ACHN (cell line): ENCODE results near the gene LRRK1.

Experiments used
- DNase-seq: peaks from one replicate; pipeline ENCODE4 v3.0.0-alpha.2; 2015
- in situ Hi-C: cut with HindIII; loops from 2 replicates; pipeline ENCODE4 v1.10.0; 2017; ENCODE audit warnings: low sequenced_read_pairs, low pct_ligation_motif_present, low pct_unique_long_range_greater_than_20kb

LRRK1 gene

DNA sequence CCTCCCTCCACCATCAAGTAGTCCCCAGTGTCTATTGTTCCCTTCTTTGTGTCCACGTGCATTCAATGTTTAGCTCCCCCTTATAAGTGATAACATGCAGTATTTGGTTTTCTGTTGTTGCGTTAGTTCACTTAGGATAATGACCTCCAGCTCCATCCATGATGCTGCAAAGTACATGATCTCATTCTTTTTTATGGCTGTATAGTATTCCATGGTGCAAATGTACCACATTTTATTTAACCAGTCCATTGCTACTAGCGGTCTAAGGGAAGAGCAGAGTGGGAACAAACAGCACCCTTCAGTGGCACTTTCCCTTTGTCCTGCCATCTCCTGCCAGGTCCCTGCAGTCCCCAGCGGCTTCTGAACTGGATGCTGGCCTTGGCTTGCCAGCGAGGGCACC is 69.1 kb downstream of the LRRK1 start:
- no peak for DNase-seq
- in situ Hi-C loops: no loop called here

DNA sequence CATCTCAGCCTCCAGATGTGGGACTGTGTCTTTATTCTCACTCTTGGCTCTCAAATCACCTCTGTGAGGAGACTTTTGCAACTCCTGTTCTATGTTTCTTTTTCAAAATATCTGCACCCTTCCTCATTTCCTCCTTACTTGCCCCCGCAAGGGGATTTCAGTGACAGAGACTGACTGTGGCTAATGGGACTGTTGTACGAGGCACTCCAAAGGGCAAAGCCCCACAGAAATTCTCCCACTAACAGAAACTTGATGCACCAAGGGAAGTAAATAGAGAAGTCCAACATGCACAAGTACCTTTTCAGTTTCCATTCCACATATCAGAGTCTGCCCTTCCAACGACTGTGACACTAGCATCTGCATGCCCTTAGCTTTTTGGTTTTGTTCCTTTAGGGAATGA is 69.7 kb downstream of the LRRK1 start:
- in situ Hi-C loops: no loop called here
- DNase-seq: no peak

GRCh38 chr15:100994597-100995446 is 75.7 kb downstream of the LRRK1 start:
- in situ Hi-C loops: no loop called here
- no peak for DNase-seq

GRCh38 chr15:100995471-100996430 is 76.6 kb downstream of the LRRK1 start:
- DNase-seq: no peak
- in situ Hi-C loops: no loop called here

DNA sequence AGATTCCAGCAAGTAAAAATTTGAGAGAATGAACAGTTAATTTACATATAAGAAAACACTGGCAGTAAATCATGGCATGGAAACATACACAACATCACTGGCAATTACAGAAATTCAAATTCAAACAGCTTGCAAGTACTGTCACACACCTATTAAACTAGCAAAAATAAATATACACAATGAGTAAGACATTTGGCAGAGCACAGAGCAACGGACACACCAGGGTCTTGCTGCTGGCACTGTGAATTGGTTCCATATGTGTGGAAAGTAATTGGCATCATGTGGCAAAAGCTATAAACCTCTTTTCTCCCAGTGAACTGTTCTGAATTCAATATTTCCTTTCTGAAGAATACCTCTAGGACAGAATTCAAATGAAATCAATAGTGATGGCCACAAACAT is 78.3 kb downstream of the LRRK1 start:
- DNase-seq: no peak

DNA sequence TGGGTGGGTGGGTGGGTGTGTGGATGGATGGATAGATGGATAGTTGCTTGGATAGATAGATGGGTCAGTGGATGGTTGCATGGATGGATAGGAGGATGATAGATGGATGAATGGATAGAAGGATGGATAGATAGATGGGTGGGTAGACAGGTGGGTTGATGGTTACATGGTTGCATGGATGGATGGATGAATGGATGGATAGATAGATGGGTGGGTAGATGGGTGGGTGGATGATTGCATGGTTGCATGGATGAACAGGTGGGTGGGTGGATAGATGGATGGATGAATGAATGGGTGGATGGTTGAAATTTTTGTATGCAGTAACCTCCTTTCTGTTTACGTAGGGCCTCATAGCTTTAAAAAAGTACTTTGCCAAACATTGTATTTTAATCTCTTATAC is 79.5 kb downstream of the LRRK1 start:
- DNase-seq: no peak
- in situ Hi-C loops: no loop called here

More for the DNA sequence above, 78.3 kb downstream of the LRRK1 start:
- in situ Hi-C loops: no loop called here

DNA sequence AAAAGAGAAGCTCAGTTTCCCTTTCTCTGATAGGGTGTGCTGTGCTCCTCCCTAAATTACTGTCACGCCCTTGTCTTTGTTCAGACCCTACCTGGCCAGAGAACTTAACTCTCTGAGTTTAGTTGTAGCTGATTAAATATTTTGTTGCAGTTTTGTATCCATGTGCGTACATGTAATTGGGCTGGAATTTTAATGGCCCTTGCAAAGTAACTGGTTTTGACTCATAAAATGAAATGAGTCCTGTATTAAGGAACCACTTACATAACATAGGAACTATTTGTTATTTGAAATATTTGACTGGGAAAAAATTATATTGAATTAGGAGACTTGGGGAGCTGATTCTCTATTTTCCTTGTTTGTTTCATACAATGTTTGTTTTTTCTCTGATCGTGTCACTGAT is 80.2 kb downstream of the LRRK1 start:
- in situ Hi-C loops: no loop called here
- no peak for DNase-seq

- DNase-seq: no peak
- in situ Hi-C loops: no loop called here
These were observed 81.1 kb downstream of the LRRK1 start for GRCh38 chr15:101000271-101000681.

DNA sequence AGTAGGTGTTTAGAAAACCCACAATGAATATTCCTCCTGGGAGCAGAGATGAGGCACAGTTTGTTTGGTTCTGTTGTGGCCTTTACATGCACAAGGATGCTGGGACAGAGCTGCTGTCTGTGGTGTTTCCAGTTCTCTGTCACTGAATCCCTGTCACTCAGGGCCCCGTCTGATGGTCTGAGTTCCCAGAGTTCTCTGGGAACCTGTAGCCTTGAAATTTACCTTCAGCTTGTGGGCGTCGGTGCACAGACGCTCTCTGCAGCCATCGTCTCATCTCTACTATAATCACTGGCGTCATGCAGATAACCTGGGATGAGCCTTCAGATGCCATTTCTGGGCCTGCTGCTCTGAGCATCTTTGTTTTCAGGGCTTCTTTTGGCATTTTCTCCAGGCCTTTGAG is 81.9 kb downstream of the LRRK1 start:
- DNase-seq: no peak
- in situ Hi-C loops: no loop called here

DNA sequence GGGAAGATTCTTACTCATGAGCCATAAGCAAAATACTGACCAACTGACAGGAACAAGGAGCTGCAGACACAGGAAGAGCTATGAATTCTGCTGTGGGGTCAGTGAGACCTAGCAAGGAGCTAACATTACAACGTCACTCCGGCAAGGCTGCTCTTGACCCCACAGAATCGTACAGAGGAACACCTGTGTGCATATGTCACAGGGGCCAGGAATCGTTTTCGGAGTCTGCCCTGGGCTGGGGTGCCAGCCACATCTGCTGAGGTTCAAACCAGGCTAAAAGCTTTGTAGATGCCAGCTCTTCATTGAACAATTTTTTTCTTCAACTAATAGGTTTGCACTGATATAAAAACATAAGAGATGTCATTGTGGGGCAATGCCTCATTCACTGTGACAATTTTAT is 82.6 kb downstream of the LRRK1 start:
- in situ Hi-C loops: no loop called here
- no peak for DNase-seq

DNA sequence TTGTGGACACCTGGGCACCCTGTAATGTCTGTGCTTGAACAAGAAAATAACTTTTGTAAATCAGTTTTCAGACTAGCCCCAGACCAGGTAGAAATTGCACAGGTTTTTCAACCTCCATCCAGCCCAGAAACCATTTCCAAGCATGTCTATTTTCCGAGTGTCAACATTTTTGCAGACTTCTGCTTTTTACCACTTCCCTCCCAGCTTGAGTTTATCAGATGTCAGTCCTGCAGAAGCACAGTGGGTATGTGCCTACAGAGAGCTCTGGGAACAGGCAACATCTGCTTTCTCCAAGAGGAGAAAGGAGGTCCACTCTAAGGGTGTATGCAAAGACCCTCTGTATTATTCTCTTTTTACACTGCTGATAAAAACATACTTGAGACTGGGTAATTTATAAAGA is 83.9 kb downstream of the LRRK1 start:
- no peak for DNase-seq
- in situ Hi-C loops: no loop called here

GRCh38 chr15:101003706-101004105 is 84.5 kb downstream of the LRRK1 start:
- in situ Hi-C loops: no loop called here
- no peak for DNase-seq

GRCh38 chr15:101004500-101004899 is 85.3 kb downstream of the LRRK1 start:
- DNase-seq: no peak
- in situ Hi-C loops: no loop called here

DNA sequence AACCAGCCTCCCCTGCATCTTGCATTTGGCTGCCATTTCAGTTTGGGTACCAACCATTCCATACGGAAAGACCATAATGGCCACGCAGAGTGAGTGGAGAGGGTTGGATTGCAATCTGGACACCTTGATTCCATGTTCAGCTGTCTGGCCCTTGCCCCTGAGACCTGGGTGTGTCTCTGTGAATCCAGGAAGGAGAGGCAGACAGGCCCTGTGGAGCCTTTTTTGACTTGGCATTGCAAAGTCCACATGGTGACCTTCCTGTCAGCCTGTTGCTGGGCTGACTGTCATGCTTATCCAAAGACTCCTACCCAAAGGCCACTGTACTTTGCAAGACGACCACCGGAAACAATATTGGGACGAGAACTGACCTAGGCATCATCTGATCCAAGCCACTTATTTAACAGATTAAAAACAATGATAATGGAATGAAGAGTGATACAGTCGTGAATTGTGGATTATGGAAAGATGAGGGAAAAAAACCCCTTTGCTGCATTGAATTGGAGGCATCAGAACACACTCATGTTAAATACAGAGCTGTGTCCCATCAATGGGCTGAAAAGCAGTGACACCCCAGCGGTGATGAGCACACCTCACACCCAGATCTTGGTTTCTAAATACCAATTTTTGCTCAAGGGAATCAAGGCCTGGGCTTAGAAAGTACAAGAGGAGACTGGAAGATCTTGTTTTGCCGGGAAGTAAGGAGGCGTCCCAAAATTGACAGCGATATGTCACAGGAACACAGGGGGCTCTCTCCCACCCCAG is 86.0 kb downstream of the LRRK1 start:
- in situ Hi-C loops: no loop called here

GRCh38 chr15:101006931-101007691 is 88.0 kb downstream of the LRRK1 start:
- in situ Hi-C loops: no loop called here
- DNase-seq: peak; percentile 79

More for the DNA sequence above, 86.0 kb downstream of the LRRK1 start:
- DNase-seq: no peak

DNA sequence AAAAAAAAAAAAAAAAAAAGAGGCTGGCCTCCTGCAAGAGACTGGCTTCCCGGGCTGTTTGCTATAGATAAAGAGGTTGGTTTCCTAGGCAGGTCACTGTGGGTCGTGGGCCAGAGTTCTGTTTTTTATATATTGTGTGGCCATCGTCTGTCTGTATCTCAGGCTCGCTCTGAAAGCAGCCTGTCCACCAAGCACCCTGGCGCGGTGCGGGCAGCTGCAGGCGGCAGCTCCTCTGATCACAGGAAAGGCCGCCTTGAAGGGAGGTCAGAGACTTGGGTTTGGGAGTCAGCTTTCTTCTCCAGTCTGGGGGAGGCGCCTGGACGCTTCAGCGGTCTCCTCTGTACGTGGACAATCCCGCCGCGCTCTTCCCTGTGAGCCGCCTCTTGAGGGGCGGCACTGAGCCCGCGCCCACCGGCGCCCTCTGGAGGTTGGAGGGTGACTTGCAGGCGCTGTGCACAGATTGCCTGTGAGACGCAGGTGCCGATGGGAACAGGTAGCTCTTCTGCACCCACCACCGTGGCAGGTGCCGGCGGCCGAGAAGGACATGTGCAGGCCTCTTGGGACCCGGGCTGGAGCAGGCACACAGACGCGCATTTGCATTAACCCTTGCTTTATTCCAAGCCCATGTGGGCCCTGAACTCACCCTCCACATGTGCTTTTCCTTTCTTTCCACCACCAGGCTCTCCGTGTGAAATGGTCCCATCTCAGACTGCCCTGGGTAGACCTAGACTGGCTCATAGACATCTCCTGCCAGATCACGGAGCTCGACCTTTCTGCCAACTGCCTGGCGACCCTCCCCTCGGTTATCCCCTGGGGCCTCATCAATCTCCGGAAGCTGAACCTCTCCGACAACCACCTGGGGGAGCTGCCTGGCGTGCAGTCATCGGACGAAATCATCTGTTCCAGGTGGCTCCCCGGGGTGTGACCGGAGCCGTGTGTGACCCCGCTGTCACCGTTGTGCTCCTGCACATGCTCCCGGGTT is 89.3 kb downstream of the LRRK1 start:
- in situ Hi-C loops: no loop called here
- peak; percentile 84 for DNase-seq

DNA sequence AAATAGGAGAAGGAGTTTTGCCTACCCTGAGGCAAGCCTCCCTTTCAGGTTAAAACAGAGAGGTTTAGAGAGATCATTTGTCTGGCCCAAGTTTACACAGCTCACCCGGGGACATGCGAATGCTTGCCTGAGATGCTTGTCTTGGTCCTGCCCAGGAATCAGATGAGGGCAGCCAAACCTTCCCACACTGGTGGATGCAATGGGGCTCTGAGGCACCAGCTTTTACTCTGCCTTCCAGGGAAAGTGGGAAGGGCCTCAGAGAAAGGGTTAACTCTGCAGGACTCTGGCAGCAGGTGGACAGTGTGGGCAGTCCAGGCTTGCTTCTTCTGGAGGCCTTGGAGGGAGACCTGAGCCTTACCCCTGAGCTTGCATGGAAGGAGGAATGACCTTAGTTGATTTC is 90.0 kb downstream of the LRRK1 start:
- DNase-seq: no peak
- in situ Hi-C loops: no loop called here
